ENCODE data around the gene TAL1. TPM values are rescaled to one million over a fixed set of nuclear protein-coding genes. Genes with fewer than 3 reads are reported as not detected.

The TAL1 gene
- total and polyA plus RNA-seq, 2 of the 8 experiments (the other 6 are each of a cell fraction or from before 2014, with no cell fraction given), result 0.09 to 0.15 TPM

- TF ChIP-seq EZH2 (IDR thresholded peaks at IDR 0.05; ENCODE audit: low read depth, low read length, severe bottlenecking), result peak; percentile 92
- no peak for TF ChIP-seq NRF1 (IDR thresholded peaks at IDR 0.05; ENCODE audit: low read depth, low read length)
- TF ChIP-seq BACH1 (IDR thresholded peaks at IDR 0.05; ENCODE audit: low read length), result 0 out of 2 replicates have a peak, but pooled peaks have one; percentile 8
- peak; percentile 96 for TF ChIP-seq SUZ12 (IDR thresholded peaks at IDR 0.05; ENCODE audit: low read length)
- TF ChIP-seq, protein P1, sequence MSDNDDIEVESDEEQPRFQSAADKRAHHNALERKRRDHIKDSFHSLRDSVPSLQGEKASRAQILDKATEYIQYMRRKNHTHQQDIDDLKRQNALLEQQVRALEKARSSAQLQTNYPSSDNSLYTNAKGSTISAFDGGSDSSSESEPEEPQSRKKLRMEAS (IDR thresholded peaks at IDR 0.05), result 0 out of 2 replicates have a peak, but pooled peaks have one; percentile 5
- no peak for TF ChIP-seq HDAC6 (IDR thresholded peaks at IDR 0.05; ENCODE audit: low read depth, low read length)
- no peak for TF ChIP-seq SP1 (IDR thresholded peaks at IDR 0.05; ENCODE audit: low read depth, low read length)
- no peak for TF ChIP-seq TAF1 (IDR thresholded peaks at IDR 0.05; ENCODE audit: low read depth, low read length)
- TF ChIP-seq RNF2 (IDR thresholded peaks at IDR 0.05; ENCODE audit: borderline replicate concordance, low read depth, low read length, missing control alignments, poor library complexity, severe bottlenecking), result peak; percentile 100
- peak; percentile 100 for TF ChIP-seq CBX8 (IDR thresholded peaks at IDR 0.05; ENCODE audit: borderline replicate concordance, low read depth, low read length)
- TF ChIP-seq RFX5 (IDR thresholded peaks at IDR 0.05; ENCODE audit: borderline replicate concordance, low read depth, low read length), result no peak
- no peak for TF ChIP-seq CBX5 (IDR thresholded peaks at IDR 0.05; ENCODE audit: low read depth, low read length)
- TF ChIP-seq RAD21 (IDR thresholded peaks at IDR 0.05 in 1 of 2, conservative IDR thresholded peaks at IDR 0.05 in 1 of 2; ENCODE audit: low read depth in 2 of 2, low read length in 2 of 2), result no peak
- no peak for TF ChIP-seq GABPA (IDR thresholded peaks at IDR 0.05; ENCODE audit: borderline replicate concordance, insufficient read depth, low read length)
- TF ChIP-seq SP2 (IDR thresholded peaks at IDR 0.05; ENCODE audit: low read length), result no peak
Observed at GRCh38 chr1:47231301-47232186, 481 bp downstream of the TAL1 start (continued).

Data from H1 (cell line).